Coronary artery (tissue), 2 donors: ENCODE data around the gene NOG.

Experiments used
- DNase-seq: peaks from one replicate; pipeline ENCODE4 v3.0.0-alpha.2; 2017; ENCODE audit warnings: low spot score
- H3K27ac ChIP-seq, 2 donors: fragments of 200-600 bp; sonication (generic); one replicate each; pipeline ENCODE4 v1.5.1; 2016 to 2019
- H3K4me3 ChIP-seq: fragments of 200-600 bp; sonication (generic); 2 replicates; pipeline ENCODE4 v1.5.1; 2016; ENCODE audit warnings: mild to moderate bottlenecking, moderate library complexity
- TF ChIP-seq, protein P1 (sequence below): fragments of 200-600 bp; sonication (generic); IDR thresholded peaks from one replicate; pipeline ENCODE4 v1.5.1; 2019; ENCODE audit warnings: antibody characterized with exemption

Gene NOG

DNA sequence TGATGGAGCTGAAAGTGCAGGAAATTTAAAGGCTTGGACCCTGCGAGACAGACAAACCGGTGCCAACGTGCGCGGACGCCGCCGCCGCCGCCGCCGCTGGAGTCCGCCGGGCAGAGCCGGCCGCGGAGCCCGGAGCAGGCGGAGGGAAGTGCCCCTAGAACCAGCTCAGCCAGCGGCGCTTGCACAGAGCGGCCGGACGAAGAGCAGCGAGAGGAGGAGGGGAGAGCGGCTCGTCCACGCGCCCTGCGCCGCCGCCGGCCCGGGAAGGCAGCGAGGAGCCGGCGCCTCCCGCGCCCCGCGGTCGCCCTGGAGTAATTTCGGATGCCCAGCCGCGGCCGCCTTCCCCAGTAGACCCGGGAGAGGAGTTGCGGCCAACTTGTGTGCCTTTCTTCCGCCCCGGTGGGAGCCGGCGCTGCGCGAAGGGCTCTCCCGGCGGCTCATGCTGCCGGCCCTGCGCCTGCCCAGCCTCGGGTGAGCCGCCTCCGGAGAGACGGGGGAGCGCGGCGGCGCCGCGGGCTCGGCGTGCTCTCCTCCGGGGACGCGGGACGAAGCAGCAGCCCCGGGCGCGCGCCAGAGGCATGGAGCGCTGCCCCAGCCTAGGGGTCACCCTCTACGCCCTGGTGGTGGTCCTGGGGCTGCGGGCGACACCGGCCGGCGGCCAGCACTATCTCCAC lies at the start of gene NOG:
Gene NOG (plus strand): TSS at position 54 of the 674 bp plus-strand sequence. CDS start 525 bp downstream, at position 579.
- peak; percentile 76 for DNase-seq
- Histone ChIP-seq H3K27ac (peak within 1 kb of the TSS; percentile 19 to 79), H3K4me3 (peak within 1 kb of the TSS; percentile 87)
- TF ChIP-seq, protein P1, sequence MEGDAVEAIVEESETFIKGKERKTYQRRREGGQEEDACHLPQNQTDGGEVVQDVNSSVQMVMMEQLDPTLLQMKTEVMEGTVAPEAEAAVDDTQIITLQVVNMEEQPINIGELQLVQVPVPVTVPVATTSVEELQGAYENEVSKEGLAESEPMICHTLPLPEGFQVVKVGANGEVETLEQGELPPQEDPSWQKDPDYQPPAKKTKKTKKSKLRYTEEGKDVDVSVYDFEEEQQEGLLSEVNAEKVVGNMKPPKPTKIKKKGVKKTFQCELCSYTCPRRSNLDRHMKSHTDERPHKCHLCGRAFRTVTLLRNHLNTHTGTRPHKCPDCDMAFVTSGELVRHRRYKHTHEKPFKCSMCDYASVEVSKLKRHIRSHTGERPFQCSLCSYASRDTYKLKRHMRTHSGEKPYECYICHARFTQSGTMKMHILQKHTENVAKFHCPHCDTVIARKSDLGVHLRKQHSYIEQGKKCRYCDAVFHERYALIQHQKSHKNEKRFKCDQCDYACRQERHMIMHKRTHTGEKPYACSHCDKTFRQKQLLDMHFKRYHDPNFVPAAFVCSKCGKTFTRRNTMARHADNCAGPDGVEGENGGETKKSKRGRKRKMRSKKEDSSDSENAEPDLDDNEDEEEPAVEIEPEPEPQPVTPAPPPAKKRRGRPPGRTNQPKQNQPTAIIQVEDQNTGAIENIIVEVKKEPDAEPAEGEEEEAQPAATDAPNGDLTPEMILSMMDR, result no peak

DNA sequence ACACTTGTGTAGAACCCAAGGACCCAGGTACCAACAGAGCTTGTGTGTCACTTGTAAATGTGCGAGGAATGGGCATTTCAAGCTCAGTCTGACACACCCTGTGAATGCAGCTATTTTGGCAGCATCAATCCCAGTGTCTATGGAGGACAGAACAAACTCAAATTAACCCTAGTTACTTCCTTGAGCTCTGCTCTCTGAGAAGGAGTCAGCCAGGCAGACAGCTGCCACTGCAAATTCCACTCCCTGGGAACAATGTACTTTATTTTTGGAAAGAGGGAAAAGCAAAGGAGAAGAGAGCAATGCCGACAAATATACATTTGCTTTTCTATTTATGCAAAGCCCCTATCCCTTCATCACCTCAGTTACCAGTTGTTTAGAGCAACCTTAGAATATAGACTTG lies 48.4 kb upstream of the NOG start:
- DNase-seq, result no peak
- no peak overlapping the region for H3K4me3 ChIP-seq
- no peak overlapping the region for H3K27ac ChIP-seq
- TF ChIP-seq, protein P1, result no peak

DNA sequence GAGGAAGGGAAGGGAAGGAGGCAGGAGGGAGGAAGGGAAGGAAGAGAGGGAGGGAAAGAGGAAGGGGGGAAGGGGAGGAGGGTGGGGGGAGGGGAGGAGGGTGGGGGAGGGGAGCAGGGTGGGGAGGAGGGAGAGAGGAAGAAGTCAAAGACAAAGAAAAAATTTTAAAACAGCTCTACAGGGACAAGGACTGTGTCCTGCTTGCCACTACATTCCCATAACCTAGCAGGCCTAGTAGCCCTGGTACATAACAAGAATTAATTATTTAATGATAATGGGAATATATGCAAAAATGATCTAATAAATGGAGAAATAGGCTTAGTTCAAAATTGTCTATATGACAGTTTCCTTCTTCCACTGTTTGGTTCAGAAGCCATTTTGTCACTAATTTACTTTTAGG lies 47.6 kb upstream of the NOG start:
- Histone ChIP-seq H3K4me3 (no peak overlapping the region), H3K27ac (no peak overlapping the region)
- DNase-seq, result no peak
- TF ChIP-seq, protein P1, result no peak

DNA sequence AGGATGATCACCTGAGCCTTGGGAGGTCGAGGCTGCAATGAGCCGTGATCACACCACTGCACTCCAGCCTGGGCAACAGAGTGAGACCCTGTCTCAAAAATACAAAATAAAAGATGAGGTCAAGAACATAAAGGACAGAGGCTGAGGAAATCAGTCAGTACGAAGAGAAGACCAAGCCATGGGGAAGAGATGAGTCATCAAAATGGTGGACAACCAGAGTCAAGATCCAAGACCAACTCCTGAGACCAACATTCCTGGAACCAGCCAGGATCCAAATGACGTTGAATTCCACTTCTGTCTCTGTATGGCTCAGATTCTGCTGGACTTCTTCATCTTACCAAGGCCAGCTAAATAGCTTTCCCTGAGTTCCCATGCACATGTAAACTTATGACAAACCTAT lies 44.8 kb upstream of the NOG start:
- no peak overlapping the region for H3K27ac ChIP-seq
- no peak for DNase-seq
- no peak overlapping the region for H3K4me3 ChIP-seq
- TF ChIP-seq, protein P1, result no peak

DNA sequence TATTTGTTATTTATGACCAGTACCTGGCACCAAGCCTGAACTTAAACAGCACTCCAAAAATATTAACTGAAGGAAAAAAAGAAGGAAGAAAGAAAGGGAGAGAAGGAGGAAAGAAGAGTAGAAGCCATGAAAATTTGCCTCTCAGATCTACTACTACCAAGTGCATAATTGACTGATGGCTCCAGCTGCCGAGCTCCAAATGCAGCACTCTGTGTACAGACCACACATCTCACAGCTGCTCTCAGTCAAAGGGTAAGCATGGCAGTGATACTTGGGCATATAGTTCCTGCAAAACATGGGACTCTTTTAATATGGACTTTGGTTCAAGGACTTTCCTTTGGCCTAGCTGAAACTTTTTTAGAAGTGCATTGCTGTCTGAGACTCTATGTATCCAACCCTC lies 44.0 kb upstream of the NOG start:
- no peak overlapping the region for H3K4me3 ChIP-seq
- no peak overlapping the region for H3K27ac ChIP-seq
- TF ChIP-seq, protein P1, result no peak
- no peak for DNase-seq

DNA sequence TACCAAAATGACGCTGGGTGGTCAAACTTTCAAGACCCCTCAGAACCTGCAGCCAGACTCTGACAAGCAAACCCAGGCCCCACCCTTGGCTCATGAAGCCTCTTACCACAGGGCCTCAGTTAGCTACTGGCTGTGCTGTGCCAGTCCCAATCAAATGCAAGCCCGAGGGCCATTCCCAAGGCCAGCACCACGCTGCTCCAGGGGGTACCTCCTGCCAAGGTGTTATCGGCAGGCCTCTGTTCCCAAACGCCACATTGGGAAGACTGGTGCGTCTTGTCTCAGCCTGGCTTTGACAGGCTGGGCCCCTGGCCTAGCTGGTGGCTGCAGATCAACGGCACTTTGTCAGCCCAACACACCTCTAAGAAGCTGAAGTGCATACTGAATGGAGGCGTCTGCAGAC lies 35.8 kb upstream of the NOG start:
- Histone ChIP-seq H3K27ac (no peak overlapping the region), H3K4me3 (no peak overlapping the region)
- no peak for DNase-seq
- TF ChIP-seq, protein P1, result no peak

DNA sequence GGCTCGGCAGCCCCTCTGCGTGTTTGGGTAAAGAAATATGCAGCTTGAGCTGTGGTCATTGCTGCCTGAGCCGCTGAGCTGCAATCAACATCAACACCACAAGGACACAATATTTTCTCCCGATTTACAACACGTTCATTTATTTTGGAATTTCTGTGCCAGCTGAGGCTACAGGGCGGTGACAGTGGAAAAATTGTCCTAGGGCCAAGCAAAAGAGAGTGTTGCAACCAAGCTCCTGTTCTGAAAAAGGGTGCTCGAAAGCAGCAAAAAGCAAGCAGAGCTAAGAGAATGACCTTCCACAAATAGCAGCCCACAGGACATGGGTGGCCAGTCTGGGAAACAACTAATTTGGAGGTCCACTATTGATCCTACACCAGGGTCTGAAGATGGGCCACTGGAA lies 35.4 kb upstream of the NOG start:
- H3K27ac ChIP-seq, result no peak overlapping the region
- no peak overlapping the region for H3K4me3 ChIP-seq
- no peak for DNase-seq
- TF ChIP-seq, protein P1, result no peak
